ENCODE data around the gene PIMREG. TPM values are rescaled to one million over a fixed set of nuclear protein-coding genes. Genes with fewer than 3 reads are reported as not detected.

Gene PIMREG, protein sequence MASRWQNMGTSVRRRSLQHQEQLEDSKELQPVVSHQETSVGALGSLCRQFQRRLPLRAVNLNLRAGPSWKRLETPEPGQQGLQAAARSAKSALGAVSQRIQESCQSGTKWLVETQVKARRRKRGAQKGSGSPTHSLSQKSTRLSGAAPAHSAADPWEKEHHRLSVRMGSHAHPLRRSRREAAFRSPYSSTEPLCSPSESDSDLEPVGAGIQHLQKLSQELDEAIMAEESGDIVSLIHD
- 9.3 TPM in 1 of 2 replicates, not detected in the other for total RNA-seq (ENCODE audit: low replicate concordance)

DNA sequence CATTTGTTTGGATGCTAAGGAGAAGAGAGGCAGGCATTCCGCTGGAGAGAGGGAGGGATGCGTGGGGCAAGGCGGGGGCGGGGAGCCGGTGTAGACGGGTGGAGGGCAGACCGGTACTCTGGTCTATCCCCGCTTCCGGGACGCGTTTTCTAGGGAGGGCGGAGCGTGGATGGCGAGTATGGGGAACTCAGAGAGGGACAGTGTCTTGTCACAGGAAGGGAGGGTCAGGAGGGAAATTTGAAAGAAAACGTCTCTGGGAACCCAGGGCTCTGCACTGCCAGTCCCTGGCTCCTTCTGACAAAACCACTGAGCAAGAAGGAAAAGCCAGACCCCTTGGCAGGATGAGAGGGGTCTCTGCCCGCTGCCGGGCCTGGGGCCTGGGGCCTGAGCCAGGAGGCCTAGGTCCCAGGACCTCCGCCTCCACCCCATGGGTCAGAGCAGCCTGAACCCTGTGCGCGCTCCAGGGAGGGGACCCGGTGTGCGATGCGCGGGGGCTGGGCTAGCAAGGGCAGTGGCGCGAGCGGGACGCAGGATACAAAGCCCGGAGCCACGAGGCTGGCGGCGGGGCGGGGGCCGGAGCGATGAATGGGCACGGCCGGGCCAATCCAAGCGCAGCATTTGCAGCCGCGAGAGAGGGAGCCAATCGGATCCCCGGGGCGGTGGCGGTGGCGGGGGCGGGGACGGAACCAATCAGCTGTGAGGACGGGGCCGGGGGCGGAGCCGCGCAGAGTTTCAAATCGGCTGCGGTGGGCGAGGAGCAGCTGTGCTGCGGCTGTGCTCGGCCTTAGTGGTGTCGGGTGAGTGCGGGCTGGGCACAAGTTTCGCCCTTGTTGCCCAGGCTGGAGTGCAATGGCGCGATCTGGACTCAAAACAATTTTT, at the start of gene PIMREG:
PIMREG (plus strand) TSS at position 764 of the 879 bp plus-strand sequence. CDS start 656 bp downstream, outside the sequence.

DNA sequence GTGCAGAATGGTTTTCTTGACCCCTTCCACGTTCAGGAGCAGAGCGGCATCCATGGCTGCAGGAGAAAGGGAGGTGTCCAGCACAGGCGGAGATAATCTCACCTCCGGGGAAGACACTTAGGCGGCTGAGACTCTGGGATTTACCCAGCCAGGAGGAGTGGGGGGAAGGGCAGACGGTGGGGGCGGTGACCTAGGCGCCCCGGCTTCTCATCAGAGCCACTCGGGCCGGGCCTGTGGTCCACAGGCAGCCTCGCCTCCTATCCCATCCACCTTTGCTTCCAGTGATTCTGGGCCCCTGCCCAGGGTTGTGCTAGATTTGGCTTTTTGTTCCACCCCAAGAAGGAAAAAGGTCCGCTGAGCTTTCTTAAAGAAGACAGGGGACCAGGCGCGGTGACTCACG, 9.2 kb upstream of the PIMREG start, which contains the start of gene AIPL1:
AIPL1 (minus strand) TSS at position 71 of the 400 bp plus-strand sequence; CDS start at position 54, 17 bp downstream.

Other genes with a start within 250 kb of the PIMREG start
- not detected in 2 replicates for gene AIPL1, start 9.3 kb upstream of the PIMREG start, total RNA-seq (ENCODE audit: low replicate concordance)
- 0.35 and 0.83 TPM in 2 replicates for gene PITPNM3, start 112.1 kb downstream of the PIMREG start, total RNA-seq (ENCODE audit: low replicate concordance)
- gene KIAA0753, start 196.3 kb downstream of the PIMREG start, total RNA-seq (ENCODE audit: low replicate concordance), result 8.6 and 12.3 TPM in 2 replicates
- 123 and 139 TPM in 2 replicates for gene TXNDC17, start 196.6 kb downstream of the PIMREG start, total RNA-seq (ENCODE audit: low replicate concordance)
- 5.1 and 9.2 TPM in 2 replicates for gene MED31, start 207.2 kb downstream of the PIMREG start, total RNA-seq (ENCODE audit: low replicate concordance)
- gene C17orf100, start 207.3 kb downstream of the PIMREG start, total RNA-seq (ENCODE audit: low replicate concordance), result under 0.01 and 0.45 TPM in 2 replicates